OCI-LY3 (cell line): ENCODE data around the gene BANF2.
A peak's percentile ranks its signal among the peaks of the same experiment; 100 is the strongest.

ENCODE experiments used
- H2AFZ ChIP-seq: fragments of 200-600, 300-600 bp; shearing (Covaris generic); 2 replicates; pipeline ENCODE4 v1.6.0; 2014; ENCODE audit warnings: antibody characterized with exemption, low read depth, low read length
- H3K27ac ChIP-seq: fragments of 200-600, 300-600 bp; sonication (generic); 2 replicates; pipeline ENCODE4 v1.5.1; 2014; ENCODE audit warnings: mild to moderate bottlenecking, low read length, moderate library complexity, mixed read lengths
- H3K27me3 ChIP-seq: fragments of 200-600, 300-600 bp; sonication (generic); 2 replicates; pipeline ENCODE4 v1.6.1; 2014; ENCODE audit warnings: low read depth, low read length, mixed read lengths
- H3K36me3 ChIP-seq: fragments of 200-600, 300-600 bp; sonication (generic); replicated peaks from 2 replicates; pipeline ENCODE3; 2014; ENCODE audit warnings: low read depth, low read length, mixed read lengths
- H3K4me1 ChIP-seq: fragments of 300-600, 200-600 bp; sonication (generic); 2 replicates; pipeline ENCODE4 v1.6.1; 2014; ENCODE audit warnings: low read length, mixed read lengths
- H3K4me2 ChIP-seq: fragments of 200-600, 300-600 bp; sonication (generic); 2 replicates; pipeline ENCODE4 v1.6.1; 2014; ENCODE audit warnings: low read length, mixed read lengths
- H3K4me3 ChIP-seq: fragments of 300-600, 200-600 bp; sonication (generic); 2 replicates; pipeline ENCODE4 v1.5.1; 2014; ENCODE audit warnings: antibody characterized with exemption, mild to moderate bottlenecking, low read length, moderate library complexity
- H3K79me2 ChIP-seq: fragments of 300-600, 200-600 bp; shearing (Covaris generic); 2 replicates; pipeline ENCODE4 v1.6.1; 2014; ENCODE audit warnings: mild to moderate bottlenecking, low read length, mixed read lengths
- H3K9ac ChIP-seq: fragments of 300-600, 200-600 bp; shearing (Covaris generic); 2 replicates; pipeline ENCODE4 v1.6.0; 2014; ENCODE audit warnings: mild to moderate bottlenecking, low read length, moderate library complexity
- H3K9me3 ChIP-seq: fragments of 200-600, 300-600 bp; shearing (Covaris generic); 2 replicates; pipeline ENCODE4 v1.6.1; 2014; ENCODE audit warnings: low read length, mixed read lengths; ENCODE audit not compliant: insufficient read depth
- H4K20me1 ChIP-seq: fragments of 200-600, 300-600 bp; sonication (generic); 2 replicates; pipeline ENCODE4 v1.6.1; 2016; ENCODE audit warnings: low read length, mixed read lengths; ENCODE audit not compliant: insufficient read depth
- CTCF ChIP-seq: fragments of 200-600, 300-600 bp; sonication (generic); IDR thresholded peaks from 2 replicates; pipeline ENCODE4 v1.5.1; 2014; ENCODE audit warnings: antibody characterized with exemption, low read length, low read depth
- EZH2phosphoT487 ChIP-seq: fragments of 200-600 bp; shearing (Covaris generic); IDR thresholded peaks from 2 replicates; pipeline ENCODE4 v1.6.1; 2018; ENCODE audit warnings: antibody characterized with exemption, mixed run types, low read depth

Gene BANF2

GRCh38 chr20:17682103-17682888, 17.5 kb upstream of the BANF2 start, which contains the start of gene RRBP1:
TSS of gene RRBP1 (minus strand) at chr20:17682242. CDS start at chr20:17660507, 21,735 bp downstream.
- H3K79me2 ChIP-seq: peaks cover 3% of the 10 kb centered on the region; the same call in 1 of the 2 replicates
- peaks cover 11% of the 10 kb centered on the region for H4K20me1 ChIP-seq
- H3K4me2 ChIP-seq: peak within 1 kb of the TSS; percentile 98
- H3K9me3 ChIP-seq: no peaks in the 10 kb centered on the region
- no peak within 1 kb of the TSS for H3K27ac ChIP-seq
- H3K36me3 ChIP-seq: peaks cover 6% of the 10 kb centered on the region
- peaks cover 12% of the 10 kb centered on the region for H3K4me1 ChIP-seq
- H3K27me3 ChIP-seq: peaks cover 37% of the 10 kb centered on the region
- peak within 1 kb of the TSS; percentile 93 for H2AFZ ChIP-seq
- TF ChIP-seq EZH2phosphoT487 (no peak), CTCF (peak; percentile 98)
- peak within 1 kb of the TSS; percentile 79 for H3K4me3 ChIP-seq
- peak within 1 kb of the TSS; percentile 64 for H3K9ac ChIP-seq

- peak overlapping the region; percentile 93 for H2AFZ ChIP-seq
- H3K79me2 ChIP-seq: peaks cover 3% of the 10 kb centered on the region; the same call in 1 of the 2 replicates
- peak overlapping the region; percentile 54 for H3K4me2 ChIP-seq
- H3K4me3 ChIP-seq: peak overlapping the region; percentile 79
- TF ChIP-seq CTCF (0 out of 2 replicates have a peak, but pooled peaks have one; percentile 2), EZH2phosphoT487 (no peak)
- H3K27me3 ChIP-seq: peaks cover 42% of the 10 kb centered on the region
- peak overlapping the region; percentile 64; the same call in 1 of the 2 replicates for H3K9ac ChIP-seq
- H4K20me1 ChIP-seq: peaks cover 11% of the 10 kb centered on the region
- peaks cover 6% of the 10 kb centered on the region for H3K36me3 ChIP-seq
- peaks cover 12% of the 10 kb centered on the region for H3K4me1 ChIP-seq
- no peaks in the 10 kb centered on the region for H3K9me3 ChIP-seq
- H3K27ac ChIP-seq: no peak overlapping the region
Measured at GRCh38 chr20:17682889-17683198, 16.9 kb upstream of the BANF2 start.

- Histone ChIP-seq H3K79me2 (peaks cover 3% of the 10 kb centered on the region; the same call in 1 of the 2 replicates), H2AFZ (no peak overlapping the region), H3K4me3 (no peak overlapping the region), H3K36me3 (peaks cover 6% of the 10 kb centered on the region), H4K20me1 (peaks cover 11% of the 10 kb centered on the region), H3K27ac (no peak overlapping the region), H3K4me2 (no peak overlapping the region), H3K27me3 (peaks cover 46% of the 10 kb centered on the region), H3K4me1 (peaks cover 12% of the 10 kb centered on the region), H3K9me3 (no peaks in the 10 kb centered on the region), H3K9ac (no peak overlapping the region)
- TF ChIP-seq EZH2phosphoT487 (no peak), CTCF (no peak)
Measured at GRCh38 chr20:17683218-17684076, 16.3 kb upstream of the BANF2 start.
